GM12873 (cell line): ENCODE results near the gene NR3C1.

Source experiments
- CTCF ChIP-seq: IDR thresholded peaks from 2 replicates; pipeline ENCODE4 v1.5.1; 2012; ENCODE audit warnings: low read depth, mild to moderate bottlenecking, moderate library complexity, low read length, control low read depth; ENCODE audit not compliant: insufficient read depth; ENCODE audit errors: missing control alignments

NR3C1 gene

GRCh38 chr5:143231416-143231815, 172.1 kb downstream of the NR3C1 start:
- no peak for TF ChIP-seq CTCF

- no peak for TF ChIP-seq CTCF
These were observed 172.8 kb downstream of the NR3C1 start for GRCh38 chr5:143230676-143230996.

- no peak for TF ChIP-seq CTCF
These were observed 173.4 kb downstream of the NR3C1 start for GRCh38 chr5:143229896-143230675.

GRCh38 chr5:143229426-143229895, 174.0 kb downstream of the NR3C1 start:
- TF ChIP-seq CTCF, result no peak

DNA sequence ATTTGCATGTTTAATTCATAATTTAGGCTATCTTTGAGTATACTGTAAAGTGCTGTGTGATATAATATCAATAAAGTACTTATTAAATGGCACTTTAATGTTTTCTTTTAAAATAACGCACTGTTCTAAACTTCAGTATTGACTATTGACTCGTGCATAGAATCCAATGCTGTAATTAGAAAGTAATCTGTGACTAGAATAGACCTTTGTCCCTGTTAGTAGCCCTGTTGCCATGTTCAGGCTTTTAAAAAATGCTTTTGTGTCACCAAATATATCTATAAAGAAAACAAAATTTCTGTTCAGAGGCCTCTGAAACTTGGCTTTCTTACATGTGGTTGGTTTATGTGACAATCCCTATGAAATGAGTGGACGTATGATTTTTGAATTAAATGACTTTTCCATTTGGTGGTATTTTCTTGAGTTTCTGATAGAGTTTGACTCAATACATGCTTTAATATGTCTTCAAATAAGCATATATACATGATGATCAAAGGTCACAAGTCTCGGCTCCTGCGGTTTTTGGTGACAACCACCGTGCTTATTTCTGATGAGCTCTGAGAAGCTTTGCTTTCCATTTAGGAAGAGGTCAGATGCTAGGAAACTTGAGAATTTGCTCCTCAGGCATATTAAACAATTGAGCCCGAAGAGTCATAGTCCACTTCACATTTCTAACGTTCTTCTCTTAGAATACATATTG, 174.7 kb downstream of the NR3C1 start:
- TF ChIP-seq CTCF, result no peak
